NCI-H2171 (cell line): ENCODE results near the gene ERCC6L.
"Not testable (repeated sequence)": the region's sequence is repeated elsewhere in the genome, so short reads cannot be mapped to it uniquely, and the experiment has no call there.

Experiments used
- DNase-seq: peaks from one replicate; lab custom pipeline; 2025; lab: John Stamatoyannopoulos, UW

The ERCC6L gene

DNA sequence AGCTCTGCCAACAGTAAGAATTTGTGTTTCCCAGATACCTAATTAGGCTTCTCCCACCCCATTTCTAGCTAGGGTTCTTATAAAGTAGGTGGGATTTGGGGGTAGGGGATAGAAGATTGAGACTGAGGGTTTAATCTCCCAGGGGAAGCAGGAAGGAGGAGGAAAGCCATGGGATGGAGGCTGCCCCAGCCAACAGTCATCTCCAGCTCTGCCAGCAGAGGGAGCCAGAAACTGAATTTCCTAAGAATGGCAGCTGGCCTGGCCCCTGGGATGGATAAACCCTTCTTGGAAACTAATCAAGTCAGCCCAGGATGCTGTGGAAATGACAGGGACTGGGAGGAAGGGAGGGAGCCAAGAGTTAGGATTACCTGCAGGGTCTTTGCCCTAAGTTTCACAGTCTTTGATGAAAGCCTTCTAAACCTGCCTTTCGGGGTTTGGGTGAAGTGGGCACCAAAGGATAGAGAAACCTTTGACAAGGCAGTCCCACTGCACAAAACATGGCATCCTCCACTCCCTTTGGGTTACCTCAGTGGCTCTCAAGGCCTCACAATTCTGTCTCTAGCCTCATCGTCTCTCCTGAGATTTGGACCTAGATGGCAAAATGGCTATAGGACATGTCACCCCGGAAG lies 6.7 kb upstream of the ERCC6L start:
- peak; percentile 29 for DNase-seq

DNA sequence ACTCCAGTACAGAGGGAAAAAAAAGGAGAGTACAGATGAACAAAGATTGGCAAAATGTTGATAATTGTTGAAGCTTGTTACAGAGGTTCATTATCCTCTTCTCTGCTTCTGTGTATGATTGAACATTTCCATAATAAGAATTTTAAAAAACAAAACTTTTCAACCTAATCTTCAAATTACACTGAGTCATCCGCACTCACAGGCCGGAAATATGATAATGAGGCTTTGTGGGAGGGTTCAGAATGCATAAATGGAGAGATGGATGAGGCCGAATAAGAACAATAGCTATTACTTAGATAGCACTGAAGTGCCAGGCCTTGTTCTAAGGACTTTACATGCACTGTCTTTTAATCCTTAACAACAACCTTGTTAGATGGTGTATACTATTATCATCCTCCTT lies 4.6 kb upstream of the ERCC6L start:
- DNase-seq, result no peak

DNA sequence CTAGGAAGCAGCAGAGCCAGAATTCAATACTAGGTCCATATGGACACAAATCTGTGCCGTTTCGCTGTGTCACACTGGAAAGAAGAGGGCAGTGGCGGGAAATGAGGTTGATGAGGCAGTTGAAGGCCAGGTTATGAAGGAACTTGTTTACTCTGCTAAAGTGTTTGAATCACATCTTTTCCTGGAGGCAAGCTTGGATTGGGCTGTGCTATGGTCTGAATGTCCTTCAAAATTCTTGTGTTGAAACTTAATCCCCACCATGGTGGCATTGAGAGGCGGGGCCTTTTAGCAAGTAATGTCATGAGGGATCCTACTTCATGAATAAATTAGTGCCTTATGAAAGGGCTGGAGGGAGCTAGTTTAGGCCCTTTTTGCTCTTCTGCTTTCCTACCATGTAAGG lies 2.1 kb upstream of the ERCC6L start:
- no peak for DNase-seq

DNA sequence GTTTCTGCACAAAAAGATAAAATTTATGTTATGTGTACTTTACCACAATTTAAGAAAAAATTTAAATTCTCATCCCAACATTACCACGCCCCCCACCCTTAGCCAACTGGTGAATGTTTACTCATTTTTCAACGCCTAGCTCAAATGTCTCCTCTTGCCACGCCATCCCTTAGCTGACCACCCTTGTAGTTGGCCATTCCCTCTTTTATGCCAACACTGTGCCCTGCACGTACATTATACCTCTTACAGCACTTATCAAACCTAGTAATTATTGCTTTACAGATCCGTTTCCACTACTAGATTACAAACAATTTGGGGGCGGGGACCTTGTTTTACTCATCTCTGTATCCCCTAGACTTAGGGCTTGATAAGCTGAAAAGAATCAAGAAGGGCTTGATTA lies 644 bp downstream of the ERCC6L start:
- DNase-seq, result no peak

DNA sequence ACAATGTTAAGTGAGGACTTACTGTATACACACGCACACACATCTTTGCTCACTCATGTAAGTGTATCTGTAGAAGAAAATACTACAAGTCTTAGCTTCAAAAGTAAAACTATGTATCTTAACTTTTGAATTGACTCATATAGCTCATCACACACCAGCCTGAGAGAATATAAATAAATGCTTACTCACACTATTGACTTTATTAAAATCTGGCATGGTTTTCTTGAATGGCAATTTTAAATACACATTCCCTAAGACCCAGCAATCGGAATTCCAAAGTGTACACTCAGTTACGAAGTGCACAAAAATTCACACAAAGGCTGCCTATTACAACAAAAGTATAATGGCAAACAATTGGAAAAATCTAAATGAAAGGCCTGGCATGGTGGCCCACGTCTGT lies 2.0 kb downstream of the ERCC6L start:
- DNase-seq, result no peak

DNA sequence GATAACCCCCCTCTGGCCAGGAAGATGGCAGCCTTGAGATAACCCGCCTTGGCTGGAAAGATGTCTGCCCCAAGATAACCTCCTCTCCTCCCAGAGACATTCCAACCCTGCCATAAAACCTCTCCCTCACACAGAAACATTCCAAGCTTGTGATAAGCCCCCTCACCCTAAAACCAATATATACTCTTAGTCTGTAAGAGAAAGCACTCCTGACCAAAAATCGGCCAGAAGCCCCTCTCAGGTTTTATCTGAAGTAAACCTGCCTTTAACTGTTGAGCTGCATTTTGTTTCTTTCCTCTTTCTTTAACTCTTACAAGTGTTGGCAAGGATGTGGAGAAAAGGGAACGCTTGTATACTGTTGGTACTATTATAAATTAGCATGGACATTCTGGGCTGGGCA lies 8.5 kb downstream of the ERCC6L start:
- no peak for DNase-seq

DNA sequence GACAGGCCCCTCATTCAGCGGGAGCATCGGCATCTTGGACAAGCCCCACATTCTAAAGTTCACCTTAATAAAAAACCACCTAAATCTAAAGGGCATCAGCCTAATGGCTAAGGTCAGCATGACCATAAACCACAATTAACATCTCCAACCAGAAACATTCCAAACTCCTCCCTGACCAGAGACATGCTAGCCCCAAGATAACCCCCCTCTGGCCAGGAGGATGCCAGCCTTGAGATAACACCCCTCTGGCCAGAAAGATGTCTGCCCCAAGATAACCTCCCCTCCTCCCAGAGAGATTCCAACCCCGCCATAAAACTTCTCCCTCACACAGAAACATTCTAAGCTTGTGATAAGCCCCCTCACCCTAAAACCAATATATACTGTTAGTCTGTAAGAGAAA lies 18.5 kb downstream of the ERCC6L start:
- DNase-seq, result not testable (repeated sequence)

DNA sequence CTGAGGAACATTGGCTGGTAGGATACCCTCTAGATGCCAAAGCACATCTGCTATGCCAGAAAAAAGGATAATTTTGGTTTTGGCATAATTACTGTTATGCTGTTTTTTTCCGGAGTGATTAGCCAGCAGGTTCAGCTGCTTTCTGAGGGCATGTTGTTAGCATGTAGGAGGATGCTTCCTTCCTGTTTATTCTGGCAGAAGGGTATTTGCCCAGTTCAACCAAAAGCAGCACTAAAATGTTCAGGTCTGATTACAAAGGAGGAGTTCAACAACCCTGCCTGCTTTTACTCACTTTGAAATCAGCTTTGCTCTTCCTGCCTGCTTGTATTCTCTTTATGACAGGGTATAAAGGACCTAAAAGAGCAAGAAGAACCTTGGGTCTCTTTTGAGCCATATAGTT lies 21.9 kb downstream of the ERCC6L start:
- no peak for DNase-seq

DNA sequence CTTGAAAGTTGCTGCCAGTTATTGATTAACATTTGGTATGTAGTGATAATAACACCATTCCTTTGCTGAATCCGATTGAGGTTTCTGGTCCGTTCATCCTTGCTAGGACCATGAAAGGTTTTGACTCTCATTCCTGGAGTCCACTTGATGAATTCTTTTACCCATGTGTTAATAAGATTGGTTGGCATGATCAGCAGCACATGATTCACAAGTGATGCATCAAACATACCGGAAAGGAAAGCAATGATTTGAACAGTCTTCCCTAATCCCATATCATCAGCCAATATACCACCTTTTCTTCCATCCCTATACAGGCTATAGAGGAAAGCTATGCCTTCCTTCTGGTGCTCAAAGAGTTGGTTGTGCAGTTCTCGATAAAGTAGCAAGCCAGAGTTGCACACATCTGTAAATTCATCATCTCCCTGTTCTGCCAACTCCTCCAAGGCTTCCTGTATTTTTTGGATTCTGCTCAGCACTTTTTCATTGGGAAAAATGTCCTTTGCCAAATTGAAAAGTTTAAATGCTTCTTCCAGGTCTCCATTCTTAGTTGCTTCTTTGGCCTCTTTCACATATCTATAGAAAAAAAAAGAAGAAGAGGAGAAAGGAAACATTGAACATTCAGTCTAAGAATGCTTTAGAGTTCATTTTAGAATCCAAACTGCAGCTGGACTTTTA lies 30.6 kb downstream of the ERCC6L start:
- no peak for DNase-seq

DNA sequence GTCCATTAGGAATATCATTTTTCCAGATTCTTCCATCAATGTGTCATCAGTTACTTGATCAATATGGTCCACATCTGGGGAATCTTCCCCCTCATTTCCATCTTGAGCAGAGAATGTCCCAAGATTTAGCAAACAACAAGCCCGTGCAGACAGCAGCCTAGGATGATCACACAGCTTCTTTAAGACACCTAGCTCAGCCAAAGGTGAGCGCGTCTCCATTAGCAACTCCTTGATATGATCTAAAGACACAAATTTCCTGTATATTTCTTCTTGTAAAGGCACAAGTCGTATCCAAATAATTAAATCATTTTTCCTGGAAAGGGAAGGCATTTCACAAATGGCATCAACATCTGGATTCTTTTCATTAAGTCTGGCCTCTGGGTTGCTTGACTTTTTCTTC lies 31.5 kb downstream of the ERCC6L start:
- no peak for DNase-seq

DNA sequence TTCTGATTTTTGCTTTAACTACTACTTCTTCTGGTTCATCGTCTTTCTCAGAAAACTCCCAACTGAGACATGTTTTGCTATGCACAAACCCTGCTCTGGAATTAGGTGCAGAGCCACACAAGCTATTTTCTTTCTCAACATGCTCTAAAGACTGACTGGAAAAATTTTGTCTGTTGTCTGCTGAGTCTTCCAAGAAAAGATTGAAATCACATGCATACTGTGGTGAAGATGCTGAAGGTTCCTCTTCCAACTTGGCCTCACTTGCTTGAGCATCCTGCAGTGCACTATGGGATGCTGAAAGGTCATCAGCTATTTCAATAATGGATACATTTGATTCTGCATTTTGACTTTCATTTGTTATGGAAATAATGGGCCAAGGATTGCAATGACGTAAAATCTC lies 33.1 kb downstream of the ERCC6L start:
- no peak for DNase-seq

DNA sequence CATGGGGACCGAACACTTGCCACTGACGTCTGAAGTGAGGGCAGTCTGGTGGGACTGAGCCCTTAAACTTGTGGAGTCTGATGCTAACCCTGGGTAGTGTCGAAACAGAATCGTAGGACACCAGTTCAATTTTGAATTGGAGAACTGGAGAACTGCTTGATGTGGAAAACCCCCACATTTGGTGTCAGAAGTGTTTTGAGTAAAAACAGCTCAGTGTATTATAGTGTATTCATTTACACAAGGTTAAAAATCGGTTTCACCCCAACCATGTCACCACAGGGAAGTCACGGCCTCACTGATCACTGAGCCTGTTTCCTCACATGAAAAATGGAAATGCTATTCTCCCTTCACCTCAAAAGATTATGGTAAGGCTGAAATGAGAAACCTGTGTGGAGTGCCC lies 35.4 kb downstream of the ERCC6L start:
- no peak for DNase-seq

DNA sequence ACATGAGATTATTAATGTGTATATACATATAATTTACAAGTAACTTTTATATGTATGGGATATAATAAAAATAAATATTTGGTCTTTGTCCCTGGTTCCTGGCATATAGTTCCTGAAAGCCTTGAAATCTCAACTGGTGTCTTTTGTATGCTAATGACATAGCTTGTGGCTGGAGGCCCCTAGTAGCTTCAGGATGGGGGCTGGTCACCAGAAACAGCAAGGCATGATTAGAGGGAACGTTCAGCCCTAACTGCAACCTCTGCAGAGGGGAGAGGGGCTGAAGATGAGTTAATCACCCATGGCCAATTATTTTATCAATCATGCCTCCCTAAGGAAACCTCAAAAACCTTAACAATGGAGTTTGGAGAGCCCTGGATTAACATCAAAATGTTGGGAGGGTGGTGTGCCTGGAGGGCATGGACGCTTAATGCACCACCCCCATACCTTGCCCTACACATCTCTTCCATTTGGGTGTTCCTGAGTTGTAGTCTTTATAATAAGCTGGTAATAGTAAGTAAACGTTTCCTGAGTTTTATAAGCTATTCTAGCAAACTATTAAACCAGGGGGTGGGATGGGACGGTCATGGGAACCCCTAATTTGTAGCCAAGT lies 35.9 kb downstream of the ERCC6L start:
- DNase-seq, result no peak

DNA sequence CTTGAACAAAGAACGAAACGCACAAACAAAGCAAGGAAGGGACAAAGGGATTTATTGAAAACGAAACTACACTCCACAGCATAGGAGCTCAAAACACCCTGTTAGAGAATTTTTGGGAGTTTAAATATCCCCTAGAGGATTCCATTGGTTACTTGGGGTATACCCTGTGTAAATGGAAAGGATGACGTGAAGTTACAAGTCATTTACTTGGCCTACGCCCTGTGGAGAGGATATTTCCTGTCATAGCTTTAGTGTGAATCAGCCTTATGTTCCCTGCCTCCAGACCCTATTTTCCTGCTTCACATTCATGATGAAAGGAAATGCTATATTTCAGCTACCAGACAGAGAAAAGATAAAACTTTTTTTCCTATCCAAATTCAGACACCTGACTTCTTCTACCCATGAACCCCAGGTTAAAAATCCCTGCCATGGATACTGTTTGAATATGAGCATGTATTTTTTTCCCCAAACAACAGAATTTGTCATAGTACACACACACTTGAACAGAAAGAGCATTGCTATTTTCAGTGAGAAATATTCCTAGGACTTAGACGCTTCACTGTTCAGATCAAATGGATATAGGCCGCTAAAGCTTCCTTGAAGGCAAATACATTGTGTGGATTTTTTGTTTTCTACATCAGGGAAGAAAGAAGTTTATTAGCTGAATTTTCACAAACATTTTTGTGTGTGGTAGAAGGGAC lies 36.8 kb downstream of the ERCC6L start:
- DNase-seq, result no peak

DNA sequence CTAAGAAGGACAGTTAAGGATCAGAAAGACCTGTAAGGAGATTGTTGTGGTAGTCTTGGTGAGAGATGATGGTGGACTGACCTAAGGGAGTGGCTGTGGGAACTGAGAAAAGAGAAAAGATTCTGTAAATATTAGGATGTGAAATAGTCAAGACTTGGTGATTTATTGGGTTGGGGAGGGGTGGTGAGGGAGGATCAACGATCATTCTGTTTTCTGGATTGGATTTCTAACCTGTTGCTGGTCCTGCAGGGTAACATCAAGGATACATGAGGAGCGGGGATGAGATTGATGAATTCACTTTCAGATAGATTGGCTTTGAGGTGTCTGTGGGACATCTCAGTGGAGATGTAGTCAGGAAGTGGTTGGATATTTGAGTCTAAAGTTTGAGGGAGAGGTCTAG lies 55.9 kb downstream of the ERCC6L start:
- no peak for DNase-seq

DNA sequence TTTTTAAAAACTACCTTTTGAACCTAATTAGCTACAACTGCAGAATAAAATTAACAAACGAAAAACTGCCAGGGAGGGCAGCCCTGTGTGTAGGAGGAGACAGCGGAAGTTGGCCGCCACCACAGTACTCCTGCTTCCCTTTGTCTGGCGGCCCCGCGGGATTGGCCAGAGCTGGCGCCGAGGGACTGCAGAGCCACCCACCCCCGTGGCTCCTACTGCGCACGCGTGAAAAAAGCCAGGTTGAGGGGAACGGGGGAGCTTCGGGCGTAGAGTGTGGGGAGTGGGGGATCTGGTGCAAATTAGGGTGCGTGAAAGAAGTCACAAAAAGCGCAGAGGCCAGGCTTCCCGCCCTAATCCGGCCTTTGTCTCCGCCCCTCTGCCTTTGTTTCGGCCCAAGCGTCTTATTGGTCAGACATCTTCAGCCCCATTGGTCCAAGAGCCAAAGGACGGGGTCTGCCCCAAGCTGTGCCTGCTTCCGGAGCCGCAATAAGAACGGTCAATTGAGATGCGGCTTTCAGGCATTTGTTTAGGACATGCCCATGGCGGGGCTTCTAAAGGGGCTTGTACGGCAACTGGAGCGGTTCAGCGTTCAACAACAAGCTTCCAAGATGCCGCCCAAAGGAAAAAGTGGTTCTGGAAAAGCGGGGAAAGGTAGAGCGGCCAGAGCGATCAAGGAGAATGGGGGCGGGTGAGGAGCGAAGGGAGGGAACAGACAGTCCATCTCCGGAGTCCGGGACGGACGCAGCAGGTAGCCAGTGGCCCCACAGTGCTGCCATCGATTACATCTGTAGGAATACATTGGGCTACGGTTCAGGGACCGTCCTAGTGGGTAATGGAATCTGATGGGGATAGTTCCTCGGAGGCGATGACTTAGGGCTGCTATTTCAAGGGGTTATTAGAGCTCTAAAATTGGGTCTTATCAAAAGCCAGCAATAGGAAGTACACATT lies 57.4 kb downstream of the ERCC6L start, which contains the start of gene PIN4:
Gene PIN4, plus strand, starts transcription at position 580 of the 948 bp plus-strand sequence. Its CDS starts 29 bp downstream, at position 609.
- peak; percentile 86 for DNase-seq

DNA sequence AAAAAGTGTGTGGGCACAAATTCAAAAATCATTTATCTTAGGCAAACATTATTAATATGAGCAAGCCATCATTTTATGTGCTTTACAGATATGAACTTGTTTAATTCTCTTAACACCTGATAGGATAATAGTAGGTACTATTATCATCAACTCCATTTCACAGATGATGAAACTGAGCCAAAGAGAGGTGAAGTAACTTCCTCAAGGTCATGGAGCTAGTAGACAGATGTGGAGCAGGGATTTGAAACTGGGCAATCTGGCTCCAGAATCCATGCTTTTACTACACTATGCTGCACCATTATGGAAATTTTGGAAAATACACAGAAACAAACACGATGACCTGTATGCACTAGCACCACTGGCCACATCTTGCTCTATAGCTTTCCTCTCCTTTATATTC lies 58.3 kb downstream of the ERCC6L start:
- no peak for DNase-seq

DNA sequence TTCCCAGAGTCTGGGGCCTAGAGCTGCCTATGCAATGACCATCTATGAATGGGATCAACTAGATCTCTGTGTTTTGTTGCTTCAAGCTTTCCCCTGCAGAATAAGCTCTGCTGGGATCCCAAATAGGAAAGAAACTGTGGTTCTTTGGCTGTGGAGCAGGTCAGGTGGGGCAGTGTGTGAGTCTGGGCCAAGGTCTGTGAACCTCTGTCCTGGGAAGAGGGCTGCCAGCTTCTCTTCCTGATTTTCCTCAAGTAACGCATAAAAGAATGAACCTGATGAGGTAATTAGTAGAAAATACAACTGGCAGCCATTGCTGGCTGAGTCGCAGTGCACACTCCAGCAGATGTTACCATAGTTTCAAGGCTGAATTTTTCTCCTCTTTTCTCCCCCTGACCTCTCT lies 61.8 kb downstream of the ERCC6L start:
- no peak for DNase-seq

DNA sequence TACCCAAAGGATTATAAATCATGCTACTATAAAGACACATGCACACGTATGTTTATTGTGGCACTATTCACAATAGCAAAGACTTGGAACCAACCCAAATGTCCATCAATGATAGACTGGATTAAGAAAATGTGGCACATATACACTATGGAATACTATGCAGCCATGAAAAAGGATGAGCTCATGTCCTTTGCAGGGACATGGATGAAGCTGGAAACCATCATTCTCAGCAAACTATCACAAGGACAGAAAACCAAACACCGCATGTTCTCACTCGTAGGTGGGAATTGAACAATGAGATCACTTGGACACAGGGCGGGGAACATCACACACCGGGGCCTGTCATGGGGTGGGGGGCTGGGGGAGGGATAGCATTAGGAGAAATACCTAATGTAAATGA lies 62.5 kb downstream of the ERCC6L start:
- DNase-seq, result not testable (repeated sequence)

DNA sequence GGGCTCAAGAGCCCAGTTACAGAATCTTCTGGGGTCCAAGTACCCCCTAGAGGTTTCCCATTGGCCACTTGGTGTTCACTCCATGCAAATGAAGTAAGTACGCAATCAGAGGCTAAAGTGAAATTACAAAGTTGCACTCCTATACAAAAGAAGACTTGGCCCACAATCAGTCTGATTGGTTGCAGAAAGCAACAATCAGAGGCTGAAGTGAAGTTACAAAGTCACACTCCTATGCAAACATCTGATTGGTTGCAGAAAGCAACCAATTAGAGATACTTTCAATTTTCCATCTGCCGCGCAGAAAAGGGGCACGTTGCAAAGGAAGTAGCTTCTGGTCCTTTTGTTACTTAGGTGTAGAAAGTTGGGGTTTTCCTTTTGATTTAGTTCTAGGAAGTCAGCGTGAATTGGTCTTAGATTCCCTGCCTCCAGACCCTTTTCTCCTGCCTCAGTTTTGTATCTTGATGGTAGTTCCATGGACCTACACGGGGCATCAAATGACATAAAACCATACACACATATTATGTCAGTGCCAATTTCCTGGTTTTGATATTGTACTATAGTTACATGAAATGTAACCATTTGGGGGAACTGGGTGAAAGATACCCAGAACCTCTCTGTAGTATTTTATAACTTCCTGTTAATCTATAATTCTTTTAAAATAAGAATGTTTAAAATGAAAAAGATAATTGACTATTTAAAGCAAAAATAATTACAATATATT lies 69.7 kb downstream of the ERCC6L start:
- DNase-seq, result no peak

DNA sequence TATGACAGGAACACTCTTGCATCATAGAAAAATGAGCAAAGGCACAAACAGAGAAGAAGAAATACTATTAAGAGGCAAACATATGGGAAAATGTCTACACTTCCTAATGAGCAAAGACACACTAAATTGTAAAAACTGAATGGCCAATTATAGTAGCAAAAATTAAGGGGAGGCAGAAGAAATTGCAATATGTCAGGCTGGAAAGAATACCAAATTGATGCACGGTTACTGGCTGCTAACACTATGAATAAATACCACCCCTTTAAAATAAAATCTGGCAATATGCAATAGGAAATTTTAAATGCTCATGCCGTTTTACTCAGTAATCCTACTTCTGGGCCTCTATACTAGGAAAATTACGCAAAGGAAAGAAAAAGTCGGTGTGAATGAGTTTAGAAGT lies 73.3 kb downstream of the ERCC6L start:
- DNase-seq, result no peak
